Adipose tissue (tissue), 3 donors: Measurements from ENCODE around the gene FOSB. TPM values are rescaled to one million over a fixed set of nuclear protein-coding genes. Genes with fewer than 3 reads are reported as not detected.

ENCODE experiments used
- H3K27ac ChIP-seq: one replicate; pipeline ENCODE4 v1.5.1; 2013; ENCODE audit warnings: low read depth, low read length
- WGBS, 3 donors: extraction: QIAGEN DNeasy Blood & Tissue Kit; methylation state at CpG; one replicate each; pipeline ENCODE4 v1.1.7; 2013; 5-methylcytosine and 5-hydroxymethylcytosine counted together
- polyA plus RNA-seq, 3 donors: library from polyadenylated mRNA; stranded (reverse); fragments of 200-250 nt; gene quantifications; one replicate each; pipeline ENCODE4 v1.2.3, GENCODE V29; 2013
- donor health status: healthy with polysubstance abuse.
- donor health status: Bipolar disorder and iron deficiency.
- donor health status: healthy.

FOSB gene
- polyA plus RNA-seq, 3 donors: 11.9 to 650 (median 341) TPM

GRCh38 chr19:45460807-45461347, 6.9 kb upstream of the FOSB start:
- 48 to 57% (median 54%) methylated on average over 8 of the region's 8 CpGs for WGBS, 3 donors
- no peak overlapping the region for H3K27ac ChIP-seq

GRCh38 chr19:45462174-45462573, 5.6 kb upstream of the FOSB start:
- no peak overlapping the region for H3K27ac ChIP-seq
- 64 to 73% (median 66%) methylated on average over 4 of the region's 4 CpGs for WGBS, 3 donors

GRCh38 chr19:45463241-45463640, 4.6 kb upstream of the FOSB start:
- 69 to 82% (median 80%) methylated on average over 4 of the region's 4 CpGs for WGBS, 3 donors
- no peak overlapping the region for H3K27ac ChIP-seq

- H3K27ac ChIP-seq: no peak overlapping the region
- WGBS, 3 donors: 80 to 93% (median 88%) methylated on average over 2 of the region's 2 CpGs
Observed at GRCh38 chr19:45464274-45464673, 3.5 kb upstream of the FOSB start.

GRCh38 chr19:45464852-45465441, 2.8 kb upstream of the FOSB start:
- no peak overlapping the region for H3K27ac ChIP-seq
- WGBS, 3 donors: 61 to 64% (median 61%) methylated on average over 8 of the region's 8 CpGs

GRCh38 chr19:45467115-45467455, 711 bp upstream of the FOSB start:
- WGBS, 3 donors: 1 to 3% (median 2%) methylated on average over 11 of the region's 11 CpGs
- H3K27ac ChIP-seq: no peak overlapping the region

- peak overlapping the region; percentile 48 for H3K27ac ChIP-seq
- 0 to 1% (median 1%) methylated on average over 31 of the region's 31 CpGs for WGBS, 3 donors
Observed at GRCh38 chr19:45468159-45468651, 409 bp downstream of the FOSB start.

GRCh38 chr19:45468803-45469131, 971 bp downstream of the FOSB start:
- H3K27ac ChIP-seq: peak overlapping the region; percentile 46
- 0 to 1% (median 1%) methylated on average over 14 to 19 of the region's 19 CpGs for WGBS, 3 donors

- WGBS, 3 donors: 0% methylated on average over 56 to 66 of the region's 66 CpGs
- H3K27ac ChIP-seq: peak overlapping the region; percentile 46
Observed at GRCh38 chr19:45469132-45469944, 1.5 kb downstream of the FOSB start.

- no peak overlapping the region for H3K27ac ChIP-seq
- WGBS, 3 donors: 41 to 43% (median 42%) methylated on average over 33 of the region's 33 CpGs
Observed at GRCh38 chr19:45469945-45470761, 2.4 kb downstream of the FOSB start.

GRCh38 chr19:45470762-45471081, 2.9 kb downstream of the FOSB start:
- H3K27ac ChIP-seq: no peak overlapping the region
- WGBS, 3 donors: 92 to 93% (median 93%) methylated on average over 15 of the region's 15 CpGs

- H3K27ac ChIP-seq: no peak overlapping the region
- WGBS, 3 donors: 85 to 92% (median 86%) methylated on average over 16 of the region's 16 CpGs
Observed at GRCh38 chr19:45471111-45471930, 3.5 kb downstream of the FOSB start.

GRCh38 chr19:45471931-45472562, 4.3 kb downstream of the FOSB start:
- 53 to 63% (median 60%) methylated on average over 7 of the region's 7 CpGs for WGBS, 3 donors
- no peak overlapping the region for H3K27ac ChIP-seq

GRCh38 chr19:45472563-45473366, 5.0 kb downstream of the FOSB start:
- no peak overlapping the region for H3K27ac ChIP-seq
- 17 to 40% (median 38%) methylated on average over 43 to 44 of the region's 44 CpGs for WGBS, 3 donors

- WGBS, 3 donors: 22 to 52% (median 48%) methylated on average over 4 to 5 of the region's 5 CpGs
- no peak overlapping the region for H3K27ac ChIP-seq
Observed at GRCh38 chr19:45473367-45473681, 5.5 kb downstream of the FOSB start.

- H3K27ac ChIP-seq: no peak overlapping the region
- WGBS, 3 donors: 62 to 78% (median 70%) methylated on average over 27 of the region's 27 CpGs
Observed at GRCh38 chr19:45473682-45474605, 6.1 kb downstream of the FOSB start.
